BLaER1 (cell line): Measurements from ENCODE around the gene MAN2A1.

Source experiments
- H3K27ac ChIP-seq: shearing (Covaris generic); formaldehyde crosslinking; 2 replicates; pipeline ENCODE4 v1.8.1; 2022
- H3K27me3 ChIP-seq: shearing (Covaris generic); formaldehyde crosslinking; 2 replicates; pipeline ENCODE4 v1.8.1; 2022
- H3K36me3 ChIP-seq: shearing (Covaris generic); formaldehyde crosslinking; 2 replicates; pipeline ENCODE4 v1.8.1; 2022
- H3K4me1 ChIP-seq: shearing (Covaris generic); formaldehyde crosslinking; 2 replicates; pipeline ENCODE4 v1.8.1; 2022
- H3K4me2 ChIP-seq: shearing (Covaris generic); formaldehyde crosslinking; 2 replicates; pipeline ENCODE4 v1.8.1; 2022
- H3K4me3 ChIP-seq: shearing (Covaris generic); formaldehyde crosslinking; 2 replicates; pipeline ENCODE4 v1.8.1; 2022
- H3K9ac ChIP-seq: shearing (Covaris generic); formaldehyde crosslinking; 2 replicates; pipeline ENCODE4 v1.8.1; 2022
- H3K9me3 ChIP-seq: shearing (Covaris generic); formaldehyde crosslinking; 2 replicates; pipeline ENCODE4 v1.8.1; 2022
- H4K20me1 ChIP-seq: shearing (Covaris generic); formaldehyde crosslinking; 2 replicates; pipeline ENCODE4 v1.8.1; 2022
- Cebpa-rat ChIP-seq: shearing (Covaris generic); IDR thresholded peaks from 2 replicates; pipeline ENCODE4 v1.8.1; 2022

Gene MAN2A1

GRCh38 chr5:109767184-109767995 is 77.7 kb downstream of the MAN2A1 start:
- Histone ChIP-seq H3K4me1 (no peaks in the 10 kb centered on the region), H3K4me2 (no peak overlapping the region), H3K27ac (no peak overlapping the region), H3K4me3 (no peak overlapping the region), H3K36me3 (peaks cover 52% of the 10 kb centered on the region), H3K9me3 (0 out of 2 replicates have a peak, but pooled peaks cover 3% of the 10 kb centered on the region), H3K27me3 (no peaks in the 10 kb centered on the region), H4K20me1 (no peaks in the 10 kb centered on the region), H3K9ac (no peak overlapping the region)
- no peak for TF ChIP-seq Cebpa-rat

- TF ChIP-seq Cebpa-rat, result no peak
- H3K4me1 ChIP-seq, result no peaks in the 10 kb centered on the region
- H3K4me3 ChIP-seq, result no peak overlapping the region
- no peak overlapping the region for H3K9ac ChIP-seq
- no peaks in the 10 kb centered on the region for H3K27me3 ChIP-seq
- no peak overlapping the region for H3K4me2 ChIP-seq
- H3K27ac ChIP-seq, result no peak overlapping the region
- H3K9me3 ChIP-seq, result no peaks in the 10 kb centered on the region
- no peaks in the 10 kb centered on the region for H4K20me1 ChIP-seq
- H3K36me3 ChIP-seq, result peaks cover 50% of the 10 kb centered on the region
Measured at GRCh38 chr5:109767997-109768396, 78.3 kb downstream of the MAN2A1 start.

- H3K4me3 ChIP-seq, result no peak overlapping the region
- no peaks in the 10 kb centered on the region for H4K20me1 ChIP-seq
- TF ChIP-seq Cebpa-rat, result no peak
- H3K9me3 ChIP-seq, result no peaks in the 10 kb centered on the region
- no peaks in the 10 kb centered on the region for H3K27me3 ChIP-seq
- no peak overlapping the region for H3K27ac ChIP-seq
- peaks cover 49% of the 10 kb centered on the region for H3K36me3 ChIP-seq
- H3K9ac ChIP-seq, result no peak overlapping the region
- H3K4me2 ChIP-seq, result no peak overlapping the region
- no peaks in the 10 kb centered on the region for H3K4me1 ChIP-seq
Measured at GRCh38 chr5:109769597-109770291, 80.0 kb downstream of the MAN2A1 start.

- H3K36me3 ChIP-seq, result peaks cover 42% of the 10 kb centered on the region
- H3K4me2 ChIP-seq, result no peak overlapping the region
- H3K4me3 ChIP-seq, result no peak overlapping the region
- H3K27ac ChIP-seq, result no peak overlapping the region
- H4K20me1 ChIP-seq, result no peaks in the 10 kb centered on the region
- TF ChIP-seq Cebpa-rat, result no peak
- H3K27me3 ChIP-seq, result no peaks in the 10 kb centered on the region
- H3K9me3 ChIP-seq, result no peaks in the 10 kb centered on the region
- H3K9ac ChIP-seq, result no peak overlapping the region
- no peaks in the 10 kb centered on the region for H3K4me1 ChIP-seq
Measured at GRCh38 chr5:109775130-109775529, 85.4 kb downstream of the MAN2A1 start.

GRCh38 chr5:109779036-109779735 is 89.5 kb downstream of the MAN2A1 start:
- Histone ChIP-seq H3K9me3 (no peaks in the 10 kb centered on the region), H3K27ac (no peak overlapping the region), H3K9ac (no peak overlapping the region), H3K27me3 (no peaks in the 10 kb centered on the region), H3K36me3 (peaks cover 35% of the 10 kb centered on the region), H4K20me1 (no peaks in the 10 kb centered on the region), H3K4me2 (no peak overlapping the region), H3K4me1 (no peaks in the 10 kb centered on the region), H3K4me3 (no peak overlapping the region)
- TF ChIP-seq Cebpa-rat, result no peak

- no peak overlapping the region for H3K4me2 ChIP-seq
- H3K9me3 ChIP-seq, result no peaks in the 10 kb centered on the region
- no peaks in the 10 kb centered on the region for H4K20me1 ChIP-seq
- no peak for TF ChIP-seq Cebpa-rat
- H3K4me3 ChIP-seq, result no peak overlapping the region
- H3K9ac ChIP-seq, result no peak overlapping the region
- no peak overlapping the region for H3K27ac ChIP-seq
- peaks cover 32% of the 10 kb centered on the region for H3K36me3 ChIP-seq
- H3K4me1 ChIP-seq, result no peaks in the 10 kb centered on the region
- no peaks in the 10 kb centered on the region for H3K27me3 ChIP-seq
Measured at GRCh38 chr5:109784687-109785086, 95.0 kb downstream of the MAN2A1 start.

GRCh38 chr5:109786206-109786855 is 96.6 kb downstream of the MAN2A1 start:
- no peak for TF ChIP-seq Cebpa-rat
- Histone ChIP-seq H3K4me1 (no peaks in the 10 kb centered on the region), H3K4me3 (no peak overlapping the region), H3K27ac (no peak overlapping the region), H4K20me1 (no peaks in the 10 kb centered on the region), H3K27me3 (no peaks in the 10 kb centered on the region), H3K36me3 (peaks cover 26% of the 10 kb centered on the region), H3K9me3 (0 out of 2 replicates have a peak, but pooled peaks cover under 1% of the 10 kb centered on the region), H3K4me2 (no peak overlapping the region), H3K9ac (no peak overlapping the region)

- no peak overlapping the region for H3K4me2 ChIP-seq
- H3K27ac ChIP-seq, result no peak overlapping the region
- H3K9ac ChIP-seq, result no peak overlapping the region
- H3K4me3 ChIP-seq, result no peak overlapping the region
- no peak for TF ChIP-seq Cebpa-rat
- no peaks in the 10 kb centered on the region for H3K27me3 ChIP-seq
- H3K4me1 ChIP-seq, result no peaks in the 10 kb centered on the region
- peaks cover 16% of the 10 kb centered on the region for H3K9me3 ChIP-seq
- peaks cover 36% of the 10 kb centered on the region for H3K36me3 ChIP-seq
- no peaks in the 10 kb centered on the region for H4K20me1 ChIP-seq
Measured at GRCh38 chr5:109788596-109788995, 98.9 kb downstream of the MAN2A1 start.

GRCh38 chr5:109792613-109793012 is 102.9 kb downstream of the MAN2A1 start:
- no peaks in the 10 kb centered on the region for H4K20me1 ChIP-seq
- H3K4me1 ChIP-seq, result no peaks in the 10 kb centered on the region
- H3K4me2 ChIP-seq, result no peak overlapping the region
- H3K27me3 ChIP-seq, result no peaks in the 10 kb centered on the region
- peaks cover 16% of the 10 kb centered on the region for H3K9me3 ChIP-seq
- H3K36me3 ChIP-seq, result peaks cover 43% of the 10 kb centered on the region
- H3K4me3 ChIP-seq, result no peak overlapping the region
- TF ChIP-seq Cebpa-rat, result no peak
- H3K27ac ChIP-seq, result no peak overlapping the region
- no peak overlapping the region for H3K9ac ChIP-seq
